ENCODE data around the gene TRIM23. TPM values are rescaled to one million over a fixed set of nuclear protein-coding genes. Genes with fewer than 3 reads are reported as not detected.

Gene TRIM23
- total RNA-seq = 10 to 100 TPM in 2 of 4 donors, 1 to 10 TPM in 2; 6.7 to 13.5 (median 9.3) TPM

- peak; percentile 93 to 94 for DNase-seq (ENCODE audit: low spot score in 2 of 2)
- peak in 1 of 2 donors; percentile 35 for TF ChIP-seq POLR2A (IDR thresholded peaks at IDR 0.05)
- TF ChIP-seq EP300 (IDR thresholded peaks at IDR 0.05) = no peak
- peak in 1 of 3 donors; percentile 70 for TF ChIP-seq POLR2AphosphoS5 (IDR thresholded peaks at IDR 0.05)
- no peak for TF ChIP-seq CTCF (IDR thresholded peaks at IDR 0.05)
- no peaks in the 10 kb centered on the region for H3K9me3 ChIP-seq
- H3K4me1 ChIP-seq = peaks cover 35% of the 10 kb centered on the region
- H3K36me3 ChIP-seq = peaks cover 2% of the 10 kb centered on the region
- peak within 1 kb of the TSS; percentile 88 for H3K27ac ChIP-seq
- peak within 1 kb of the TSS; percentile 95 for H3K4me3 ChIP-seq
- under 1% methylated on average over 29 of the region's 32 CpGs for WGBS
- no peaks in the 10 kb centered on the region for H3K27me3 ChIP-seq
Measured at GRCh38 chr5:65624025-65624570, at the start of gene TRIM23. Gene TRIM23 (minus strand): TSS chr5:65624333. CDS start chr5:65624274, 59 bp downstream.

GRCh38 chr5:65672796-65673195, 48.7 kb upstream of the TRIM23 start:
- Histone ChIP-seq H3K36me3 (peaks cover 27% of the 10 kb centered on the region), H3K4me1 (no peaks in the 10 kb centered on the region), H3K4me3 (no peak overlapping the region), H3K9me3 (no peaks in the 10 kb centered on the region), H3K27ac (no peak overlapping the region), H3K27me3 (no peaks in the 10 kb centered on the region)
- TF ChIP-seq POLR2A (IDR thresholded peaks at IDR 0.05) (no peak), CTCF (IDR thresholded peaks at IDR 0.05) (no peak), EP300 (IDR thresholded peaks at IDR 0.05) (no peak), POLR2AphosphoS5 (IDR thresholded peaks at IDR 0.05) (no peak)
- no peak for DNase-seq (ENCODE audit: low spot score in 2 of 2)
- 92% methylated on average over 1 of the region's 1 CpG for WGBS

DNA sequence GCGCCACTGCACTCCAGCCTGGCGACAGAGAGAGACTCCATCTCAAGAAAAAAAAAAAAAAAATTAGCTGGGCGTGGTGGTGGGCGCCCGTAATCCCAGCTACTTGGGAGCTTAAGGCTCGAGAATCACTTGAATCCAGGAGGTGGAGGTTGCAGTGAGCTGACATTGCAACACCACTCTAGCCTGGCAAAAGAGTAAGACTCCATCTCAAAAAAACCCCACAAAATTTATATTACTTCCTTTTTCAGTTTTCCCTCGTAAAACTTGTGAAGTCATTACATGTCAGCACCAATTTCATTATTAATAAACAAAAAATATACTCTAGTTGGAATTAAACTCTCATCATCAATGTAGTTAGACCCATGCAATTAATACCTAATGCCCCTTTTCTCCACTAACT, 44.6 kb upstream of the TRIM23 start:
- no peak overlapping the region for H3K27ac ChIP-seq
- H3K4me1 ChIP-seq = no peaks in the 10 kb centered on the region
- H3K27me3 ChIP-seq = no peaks in the 10 kb centered on the region
- 85% methylated on average over 7 of the region's 7 CpGs for WGBS
- TF ChIP-seq EP300 (IDR thresholded peaks at IDR 0.05) (no peak), CTCF (IDR thresholded peaks at IDR 0.05) (no peak), POLR2A (IDR thresholded peaks at IDR 0.05) (no peak), POLR2AphosphoS5 (IDR thresholded peaks at IDR 0.05) (no peak)
- no peaks in the 10 kb centered on the region for H3K9me3 ChIP-seq
- no peak for DNase-seq (ENCODE audit: low spot score in 2 of 2)
- no peak overlapping the region for H3K4me3 ChIP-seq
- H3K36me3 ChIP-seq = peaks cover 44% of the 10 kb centered on the region

- no peaks in the 10 kb centered on the region for H3K4me1 ChIP-seq
- H3K36me3 ChIP-seq = peaks cover 49% of the 10 kb centered on the region
- 79% methylated on average over 1 of the region's 1 CpG for WGBS
- no peaks in the 10 kb centered on the region for H3K9me3 ChIP-seq
- H3K27me3 ChIP-seq = no peaks in the 10 kb centered on the region
- H3K4me3 ChIP-seq = no peak overlapping the region
- TF ChIP-seq EP300 (IDR thresholded peaks at IDR 0.05) = no peak
- TF ChIP-seq CTCF (IDR thresholded peaks at IDR 0.05) = peak in 1 of 2 donors; percentile 28
- no peak for DNase-seq (ENCODE audit: low spot score in 2 of 2)
- no peak overlapping the region for H3K27ac ChIP-seq
Measured at GRCh38 chr5:65663804-65664521, 39.8 kb upstream of the TRIM23 start.

GRCh38 chr5:65654713-65655112, 30.6 kb upstream of the TRIM23 start:
- TF ChIP-seq POLR2A (IDR thresholded peaks at IDR 0.05) (no peak), POLR2AphosphoS5 (IDR thresholded peaks at IDR 0.05) (no peak), CTCF (IDR thresholded peaks at IDR 0.05) (no peak), EP300 (IDR thresholded peaks at IDR 0.05) (no peak)
- H3K27me3 ChIP-seq = no peaks in the 10 kb centered on the region
- no peak overlapping the region for H3K4me3 ChIP-seq
- H3K36me3 ChIP-seq = peaks cover 16% of the 10 kb centered on the region
- 81% methylated on average over 2 of the region's 2 CpGs for WGBS
- no peak for DNase-seq (ENCODE audit: low spot score in 2 of 2)
- H3K9me3 ChIP-seq = no peaks in the 10 kb centered on the region
- H3K27ac ChIP-seq = no peak overlapping the region
- H3K4me1 ChIP-seq = no peaks in the 10 kb centered on the region

Data from suprapubic skin (tissue), 4 donors.